Left lobe of liver (tissue), 2 donors: ENCODE measurements around the gene AGBL4. TPM values are rescaled to one million over a fixed set of nuclear protein-coding genes. Genes with fewer than 3 reads are reported as not detected.

Experiments
- ATAC-seq: fragments of 200-7000 bp; cut with Tn5 transposase; one replicate; pipeline ENCODE4 v1.9.1; 2020; ENCODE audit warnings: mild to moderate bottlenecking, moderate library complexity
- DNase-seq: peaks from one replicate; pipeline ENCODE4 v3.0.0-alpha.2; 2020; ENCODE audit warnings: low spot score
- total RNA-seq: library from RNA; stranded (reverse); gene quantifications from one replicate; pipeline ENCODE4 v1.2.1, GENCODE V29; 2021
- donor health status: DM: no; HTN: no; CAD: no; lungs with moderate emphysema.
- donor health status: DM: no; HTN: yes; CAD: no.

Gene AGBL4
- total RNA-seq, 1 donor from 2014 or later = 2.2 TPM

DNA sequence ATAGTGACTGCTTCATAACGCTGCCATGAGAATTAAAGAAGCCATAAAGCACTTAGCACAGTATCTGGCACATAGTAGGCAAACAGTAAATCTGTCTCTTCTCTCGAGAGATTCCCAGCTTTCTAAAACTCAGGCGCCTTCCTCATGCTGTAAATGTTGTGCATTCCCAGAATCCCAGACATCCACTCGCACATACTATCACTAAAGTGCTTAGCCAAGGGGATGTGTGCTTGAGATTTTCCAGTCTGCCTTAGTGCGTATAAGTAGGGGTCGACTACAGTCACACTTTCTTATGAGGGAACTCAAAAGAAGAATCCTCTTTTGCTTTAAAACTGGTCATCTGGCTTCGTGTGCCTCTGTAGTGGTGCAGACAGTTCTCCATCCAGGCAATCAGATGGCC lies 1453.2 kb downstream of the AGBL4 start:
- DNase-seq (no peak), ATAC-seq (no peak)

DNA sequence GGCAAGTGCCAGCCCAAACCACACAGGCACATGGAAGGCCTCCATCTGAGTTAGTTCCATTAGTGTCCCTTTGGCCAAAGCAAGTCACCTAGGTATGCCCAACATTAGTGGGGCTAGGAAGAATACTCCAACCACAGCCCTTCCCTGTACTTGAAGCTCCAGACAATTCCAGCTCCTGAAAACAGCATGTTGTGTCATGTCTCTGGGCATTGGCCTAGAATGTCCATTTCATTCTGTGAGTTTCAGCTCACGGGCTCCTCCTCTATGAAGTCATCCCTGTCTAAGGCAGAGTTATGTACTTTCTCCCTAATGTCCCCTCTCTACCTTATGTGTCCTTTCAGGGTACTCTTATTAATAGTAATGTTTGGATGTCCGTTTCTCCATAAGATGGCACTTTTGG lies 1455.3 kb downstream of the AGBL4 start:
- ATAC-seq = no peak
- DNase-seq = no peak

DNA sequence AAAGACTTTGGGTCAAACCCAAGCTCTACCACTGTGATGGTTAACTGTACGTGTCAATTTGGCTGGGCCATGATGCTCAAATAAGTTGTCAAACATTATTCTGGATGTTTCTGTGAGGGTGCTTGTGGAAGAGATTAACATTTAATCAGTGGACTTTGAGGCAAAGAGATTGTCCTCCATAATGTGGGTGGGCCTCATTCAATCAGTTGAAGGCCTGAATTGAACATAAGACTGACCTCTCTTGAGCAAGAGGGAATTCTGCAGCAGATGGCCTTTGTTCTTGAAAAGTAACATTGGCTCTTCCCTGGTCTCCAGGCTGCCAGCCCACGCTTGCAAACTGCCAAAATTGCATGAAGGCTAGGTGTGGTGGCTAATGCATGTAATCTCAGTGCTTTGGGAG lies 1457.3 kb downstream of the AGBL4 start:
- DNase-seq = no peak
- ATAC-seq = no peak

DNA sequence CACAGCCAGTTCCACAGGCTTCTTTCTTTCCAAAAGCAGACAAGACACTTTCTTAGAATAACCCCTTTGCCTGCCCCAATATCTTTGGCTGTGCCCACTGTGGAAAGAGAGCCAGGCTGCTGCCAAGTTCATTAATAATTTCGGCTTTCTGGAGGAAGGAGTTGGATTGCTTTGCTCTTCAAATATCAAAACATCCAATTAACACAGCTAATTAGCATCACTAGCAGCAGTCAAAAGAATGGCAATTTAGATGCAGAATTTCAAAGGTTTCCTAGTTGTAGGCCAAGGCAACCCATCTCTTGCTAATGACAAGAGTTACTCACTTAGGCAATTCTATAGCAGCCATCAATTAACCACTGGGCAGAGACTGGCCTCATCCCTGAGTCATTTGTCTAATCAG lies 1460.7 kb downstream of the AGBL4 start:
- ATAC-seq (no peak), DNase-seq (no peak)

DNA sequence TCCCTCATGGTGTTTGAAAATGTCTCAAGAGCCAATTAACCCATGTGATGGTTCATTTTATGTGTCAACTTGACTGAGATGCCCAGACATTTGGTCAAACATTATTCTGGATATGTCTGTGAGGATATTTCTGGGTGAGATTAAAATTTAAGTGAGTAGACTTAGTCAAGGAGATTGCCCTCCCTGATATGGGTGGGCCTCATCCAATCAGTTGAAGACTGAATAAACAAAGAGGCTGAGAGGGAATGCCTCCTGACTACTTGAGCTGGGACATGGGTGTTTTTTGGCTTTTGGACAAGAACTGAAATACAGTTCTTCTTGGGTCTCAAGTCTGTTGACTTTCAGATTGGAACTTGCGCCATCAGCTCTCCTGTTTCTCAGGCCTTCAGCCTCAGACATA lies 1462.3 kb downstream of the AGBL4 start:
- ATAC-seq (no peak), DNase-seq (no peak)

DNA sequence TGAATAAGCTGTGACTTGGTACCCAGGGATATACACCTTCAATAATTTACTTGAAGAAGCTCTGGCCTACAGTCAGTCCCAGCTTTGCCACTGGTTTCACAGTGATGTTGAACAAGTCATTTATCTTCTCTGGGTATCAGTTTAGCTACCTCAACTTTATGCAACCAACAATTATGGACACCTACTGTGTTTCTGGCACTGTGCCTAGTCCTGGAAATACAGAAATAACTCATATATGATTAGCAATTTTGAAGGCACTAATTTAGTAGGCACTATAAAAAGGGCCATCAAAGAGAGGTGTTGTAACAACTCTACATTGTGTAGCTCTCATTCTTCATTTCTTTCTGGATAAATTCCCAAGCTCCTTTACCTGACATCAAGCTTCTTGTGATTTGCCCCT lies 1463.2 kb downstream of the AGBL4 start:
- DNase-seq = no peak
- no peak for ATAC-seq

DNA sequence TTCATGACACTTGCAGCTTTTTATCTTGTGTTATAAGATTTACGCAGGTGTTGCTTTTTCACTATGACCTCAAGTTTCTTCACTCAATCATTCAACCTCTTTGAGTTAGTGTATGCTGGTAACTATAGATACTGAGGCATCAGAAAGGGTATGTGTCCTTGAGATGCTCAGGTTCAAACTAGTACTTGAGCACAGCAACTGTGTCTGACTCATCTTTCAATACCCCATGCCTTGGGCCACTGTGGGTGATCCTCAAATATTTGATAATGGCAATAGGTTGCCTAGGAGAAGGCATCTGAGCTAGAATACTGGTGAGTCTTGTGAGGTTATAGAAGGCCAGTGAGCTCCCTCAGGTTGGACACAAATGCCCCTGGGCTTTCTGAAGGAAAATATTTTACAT lies 1463.6 kb downstream of the AGBL4 start:
- ATAC-seq (no peak), DNase-seq (no peak)

DNA sequence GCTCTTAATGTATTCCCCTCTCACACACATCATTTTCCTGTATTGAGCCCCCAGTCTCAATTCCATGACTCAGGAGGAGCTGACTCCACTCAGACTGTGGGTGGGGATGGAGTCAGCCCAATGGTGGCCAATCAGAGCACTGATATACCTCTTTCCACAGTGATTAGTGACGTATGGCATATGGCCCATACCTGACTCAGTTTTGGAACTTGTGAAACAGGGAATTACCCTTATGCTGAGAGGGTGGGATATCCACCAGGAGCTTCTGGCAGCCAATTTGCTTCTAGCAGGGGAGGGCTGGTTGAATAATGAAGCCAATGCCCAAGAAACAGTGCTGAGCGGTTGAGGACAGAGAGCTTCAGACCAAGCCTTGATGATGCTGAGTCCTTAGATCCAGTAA lies 1465.4 kb downstream of the AGBL4 start:
- DNase-seq (no peak), ATAC-seq (no peak)

DNA sequence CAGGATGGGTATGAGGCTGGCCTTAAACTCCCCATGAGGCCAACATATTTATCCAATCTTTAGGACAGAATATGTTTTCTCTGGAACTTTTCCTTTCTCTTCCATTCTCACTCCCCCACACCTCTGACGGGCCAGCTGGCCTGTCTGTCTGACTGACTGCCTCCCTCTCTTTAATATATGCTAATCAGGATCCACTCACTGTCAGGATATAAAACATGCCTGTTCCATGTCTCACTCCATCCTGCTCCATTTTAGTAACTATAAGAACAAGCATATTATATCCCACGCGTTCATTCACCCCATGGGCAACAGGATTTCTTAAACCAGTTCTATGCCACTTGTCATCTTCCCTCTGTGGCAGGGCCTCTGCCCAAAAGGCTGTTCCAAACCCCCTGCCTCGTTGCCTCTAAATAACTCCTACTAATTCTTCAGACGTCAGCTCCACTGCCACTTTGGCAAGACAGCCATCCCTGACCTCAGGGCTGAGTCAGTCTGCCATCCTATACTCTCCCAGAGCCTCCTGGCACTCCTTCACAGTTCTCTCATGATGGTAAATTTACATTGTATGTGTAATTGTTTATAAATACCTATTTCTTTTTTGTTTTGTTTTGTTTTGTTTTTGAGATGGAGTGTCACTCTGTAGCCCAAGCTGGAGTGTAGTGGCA lies 1467.4 kb downstream of the AGBL4 start:
- ATAC-seq (no peak), DNase-seq (no peak)

DNA sequence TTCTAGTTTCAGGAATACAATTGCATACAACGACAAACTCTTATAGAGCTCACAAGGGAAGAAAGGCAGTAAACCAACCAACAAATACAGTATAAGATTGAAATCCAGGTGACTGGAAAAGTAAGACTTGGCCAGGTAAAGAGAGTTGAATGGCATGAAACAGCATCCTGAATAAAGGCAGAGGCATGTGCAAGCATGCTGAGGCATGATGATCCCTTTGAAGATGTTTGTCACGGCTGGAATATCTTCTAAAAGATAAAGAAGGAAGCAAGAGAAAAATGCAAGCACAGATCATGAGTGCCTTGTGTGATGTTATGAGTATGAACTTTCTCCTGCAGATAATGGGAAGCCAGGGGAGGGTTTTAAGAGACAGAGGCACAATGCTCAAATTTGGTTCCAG lies 1468.5 kb downstream of the AGBL4 start:
- DNase-seq (no peak), ATAC-seq (no peak)

DNA sequence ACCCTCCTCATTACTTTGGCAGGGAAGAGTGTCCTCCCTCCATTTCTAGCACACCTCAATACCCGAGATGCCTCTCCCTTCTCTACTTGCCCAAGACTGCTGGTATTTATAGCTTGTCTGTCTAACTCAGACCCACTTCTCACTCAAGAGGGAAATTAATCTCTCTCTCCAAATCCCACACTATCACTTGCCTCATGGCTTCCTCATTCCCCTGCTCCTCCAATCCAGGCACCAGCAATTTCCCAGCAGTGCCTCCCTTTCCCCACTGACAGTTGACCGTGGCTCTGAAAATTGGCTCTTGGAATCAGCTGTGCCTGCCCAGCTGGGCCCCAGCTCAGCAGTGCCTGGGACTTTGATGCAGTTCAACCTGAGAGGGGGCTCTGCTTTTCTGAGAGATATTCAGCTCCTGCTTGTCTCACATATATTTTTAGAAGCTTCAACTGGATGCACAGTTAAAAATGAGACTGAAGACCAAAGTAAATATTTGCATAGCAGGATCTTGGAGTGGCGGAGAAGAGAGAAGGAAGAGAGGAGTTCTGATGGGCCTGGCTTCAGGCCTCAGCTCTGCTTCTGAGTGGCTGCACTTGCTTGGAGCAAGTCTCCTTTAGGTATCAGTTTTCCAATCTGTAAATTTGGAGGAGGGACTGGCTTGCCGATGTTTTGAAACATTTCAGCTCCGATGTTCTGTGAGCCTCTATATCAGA lies 1470.7 kb downstream of the AGBL4 start:
- DNase-seq (no peak), ATAC-seq (no peak)

DNA sequence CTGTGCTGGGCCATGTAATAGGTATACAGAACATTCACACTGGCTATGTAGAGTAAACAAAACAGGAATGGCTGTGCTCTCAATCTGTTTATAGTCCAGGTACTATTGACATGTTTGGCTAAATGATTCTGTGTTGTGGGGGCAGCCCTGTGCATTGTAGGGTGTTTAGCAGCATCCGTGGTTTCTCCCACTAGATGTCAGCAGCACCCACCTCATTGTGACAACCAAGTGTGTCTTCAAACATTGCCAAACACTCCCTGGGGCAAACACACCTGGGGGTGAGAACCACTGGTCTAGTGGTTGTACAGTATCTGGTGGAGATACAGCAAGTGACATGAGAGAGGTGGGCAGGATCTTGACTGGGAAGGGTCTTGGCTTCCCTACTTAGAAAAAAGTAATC lies 1471.3 kb downstream of the AGBL4 start:
- DNase-seq (peak; percentile 48), ATAC-seq (peak; percentile 92)

DNA sequence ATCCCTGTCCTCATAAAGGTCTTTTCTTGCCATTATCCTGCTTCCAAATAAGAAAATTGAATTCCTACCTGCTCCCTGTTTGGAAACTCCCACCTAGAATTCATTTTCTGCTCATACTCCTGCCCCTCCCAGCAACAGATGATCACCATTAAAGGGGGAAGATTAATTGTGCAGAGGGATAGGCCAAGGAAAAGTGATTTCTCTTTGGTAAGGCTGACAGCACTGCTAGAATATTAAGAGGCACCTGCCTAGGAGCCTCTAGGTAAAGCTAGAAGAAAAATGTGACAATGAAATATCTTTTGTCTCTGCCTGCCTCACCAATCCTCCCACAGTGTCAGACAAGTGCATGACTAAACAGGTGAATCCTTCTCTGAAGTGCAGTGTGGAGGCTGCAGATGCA lies 1474.8 kb downstream of the AGBL4 start:
- no peak for DNase-seq
- no peak for ATAC-seq

DNA sequence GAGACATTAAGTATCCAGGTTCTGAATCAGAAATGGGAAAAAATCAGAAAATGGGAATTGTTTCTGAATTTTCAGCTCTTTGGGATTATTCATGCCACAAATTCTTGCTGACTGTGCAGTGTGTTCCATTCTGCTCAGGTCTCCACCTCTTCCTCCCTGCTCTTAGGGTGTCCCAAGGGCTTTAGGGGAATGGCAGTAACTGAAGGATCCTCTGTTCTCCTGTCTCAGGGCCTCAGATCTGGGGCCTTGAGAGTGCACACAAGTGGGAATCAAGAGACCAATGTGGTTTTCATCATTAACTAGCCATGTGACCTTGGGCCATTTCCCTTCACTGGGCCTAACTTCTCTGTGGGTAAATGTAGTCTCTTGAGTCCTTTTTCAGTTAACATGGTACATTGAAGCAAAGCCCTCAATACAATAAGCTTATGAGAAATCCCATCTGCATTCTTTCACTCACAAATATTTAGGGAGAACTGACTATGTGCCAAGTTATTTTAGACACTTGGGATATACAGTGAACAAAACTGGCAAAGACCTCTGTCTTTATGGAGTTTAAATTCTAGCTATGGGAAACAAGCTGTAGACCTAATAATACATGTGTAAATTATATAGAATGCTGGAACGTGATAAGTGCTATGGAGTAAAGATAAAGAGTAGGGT lies 1476.1 kb downstream of the AGBL4 start:
- ATAC-seq (no peak), DNase-seq (no peak)

DNA sequence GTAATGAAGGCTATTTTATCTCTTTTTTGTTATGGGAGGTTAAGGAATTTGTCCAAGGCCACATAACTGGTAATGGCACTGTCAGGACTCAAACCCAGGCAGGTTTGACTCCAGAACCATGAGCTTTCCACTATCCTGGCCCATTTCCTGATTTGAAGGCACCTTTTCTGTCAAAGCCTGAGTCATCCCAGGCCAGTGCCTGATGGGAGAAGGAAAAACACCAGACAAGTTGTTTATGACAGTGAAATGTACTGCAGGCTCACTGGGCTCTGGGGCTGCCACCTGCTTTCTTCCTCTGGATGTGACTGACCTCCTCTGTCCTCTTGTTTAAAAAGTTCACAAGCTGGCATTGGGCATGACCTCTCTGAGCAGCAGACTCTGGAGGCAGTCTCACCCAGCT lies 1479.9 kb downstream of the AGBL4 start:
- DNase-seq = no peak
- no peak for ATAC-seq

DNA sequence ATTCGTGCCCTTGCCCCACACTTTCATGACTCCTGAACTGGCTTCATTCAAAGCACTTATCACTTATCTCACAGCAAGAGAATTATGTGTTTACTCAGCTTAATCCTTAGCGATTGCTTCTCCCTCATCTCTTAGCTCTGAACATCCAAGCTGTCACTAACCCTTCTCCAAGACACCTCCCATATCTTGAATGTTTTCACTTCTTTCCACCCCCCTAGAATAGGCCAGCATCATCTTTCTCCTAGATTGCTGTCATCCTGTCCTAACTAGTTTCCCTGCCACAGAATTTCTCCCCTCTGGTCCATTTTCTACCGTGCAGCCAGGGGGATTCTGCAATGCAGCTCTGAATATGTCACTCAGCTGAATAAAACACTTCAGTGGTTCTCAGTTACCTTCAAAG lies 1483.2 kb downstream of the AGBL4 start:
- DNase-seq (no peak), ATAC-seq (no peak)

DNA sequence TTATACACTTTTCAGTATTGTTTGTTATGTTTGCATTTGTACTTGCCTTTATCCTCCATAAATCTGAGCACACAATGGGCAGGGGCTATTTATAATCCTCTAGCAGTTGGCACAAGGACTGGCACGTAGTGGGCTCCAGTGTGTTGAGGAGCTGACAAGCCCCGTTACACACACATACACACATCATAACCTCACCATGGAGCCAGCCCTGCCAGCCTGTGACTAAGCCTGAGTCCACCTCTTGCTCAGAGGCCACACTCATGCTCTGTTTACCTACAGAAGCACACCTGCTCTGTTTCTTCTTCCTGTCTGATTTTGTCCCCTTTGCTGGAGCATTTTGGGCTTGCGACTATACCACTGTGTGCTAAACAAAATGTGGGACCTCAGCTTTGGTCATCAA lies 1487.3 kb downstream of the AGBL4 start:
- DNase-seq (no peak), ATAC-seq (no peak)

DNA sequence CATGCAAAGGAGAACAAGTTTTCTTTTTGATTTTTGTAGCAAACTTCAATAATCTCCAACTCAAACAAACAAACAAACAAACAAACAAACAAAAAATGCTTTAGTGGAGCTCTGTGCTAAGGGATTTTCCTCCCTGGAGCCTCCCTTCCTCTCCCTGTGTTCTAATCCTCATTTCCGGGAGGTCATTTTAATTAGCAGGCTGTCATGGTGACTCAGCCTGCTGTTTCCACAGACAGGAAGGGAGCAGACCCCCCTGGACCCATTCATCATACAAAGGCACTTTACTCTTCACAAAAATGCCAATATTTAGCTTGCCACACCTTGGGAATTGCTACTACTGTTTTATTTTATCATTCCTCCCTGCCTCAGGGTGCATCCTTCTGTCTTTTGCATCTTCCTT lies 1490.8 kb downstream of the AGBL4 start:
- ATAC-seq = no peak
- DNase-seq = no peak

DNA sequence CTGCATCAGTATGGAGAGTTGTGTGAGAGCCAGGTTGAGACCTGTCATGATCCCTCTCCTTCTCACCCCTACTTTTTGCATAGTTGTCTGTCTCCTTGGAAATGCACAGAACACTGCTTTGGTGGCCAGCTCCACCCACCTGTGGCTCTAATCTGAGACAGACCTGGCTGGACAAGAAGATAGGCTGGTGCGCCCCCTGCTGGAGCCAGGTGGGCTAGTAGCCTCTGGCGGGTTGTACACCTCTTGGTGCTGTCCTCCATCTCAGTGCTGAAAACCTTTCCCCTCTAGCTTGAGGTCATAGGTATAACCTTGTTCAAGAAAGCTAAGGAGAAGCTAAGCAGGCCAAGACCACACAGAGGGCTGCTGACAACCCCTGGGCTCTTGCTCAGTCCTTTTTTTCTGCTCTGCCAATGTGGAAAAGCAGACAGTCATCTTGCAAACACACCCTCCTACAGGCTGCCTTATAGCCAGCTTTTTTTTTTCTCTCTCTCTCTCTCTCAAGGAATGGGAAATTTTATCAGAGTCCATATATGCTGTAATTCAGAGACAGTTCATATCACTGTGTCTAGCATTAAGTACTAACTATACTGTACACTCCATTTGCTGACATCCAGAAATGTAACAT lies 1492.9 kb downstream of the AGBL4 start:
- ATAC-seq = peak; percentile 78
- no peak for DNase-seq

DNA sequence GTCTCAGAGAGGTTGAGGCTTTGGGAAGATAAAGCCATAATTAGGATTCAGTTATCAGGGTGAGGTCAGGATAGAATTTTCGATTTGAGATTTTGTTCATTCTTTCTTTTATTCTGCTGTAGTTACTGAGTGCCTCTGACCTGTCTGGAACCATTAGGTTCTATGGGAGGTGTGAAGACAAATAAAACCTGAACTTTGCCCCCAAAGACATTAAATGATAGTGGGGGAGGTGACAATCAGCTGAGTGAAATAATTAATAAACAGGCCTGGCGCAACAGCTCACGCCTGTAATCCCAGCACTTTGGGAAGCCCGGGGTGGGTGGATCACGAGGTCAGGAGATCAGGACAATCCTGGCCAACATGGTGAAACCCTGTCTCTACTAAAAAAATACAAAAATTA lies 1496.7 kb downstream of the AGBL4 start:
- DNase-seq = no peak
- no peak for ATAC-seq

DNA sequence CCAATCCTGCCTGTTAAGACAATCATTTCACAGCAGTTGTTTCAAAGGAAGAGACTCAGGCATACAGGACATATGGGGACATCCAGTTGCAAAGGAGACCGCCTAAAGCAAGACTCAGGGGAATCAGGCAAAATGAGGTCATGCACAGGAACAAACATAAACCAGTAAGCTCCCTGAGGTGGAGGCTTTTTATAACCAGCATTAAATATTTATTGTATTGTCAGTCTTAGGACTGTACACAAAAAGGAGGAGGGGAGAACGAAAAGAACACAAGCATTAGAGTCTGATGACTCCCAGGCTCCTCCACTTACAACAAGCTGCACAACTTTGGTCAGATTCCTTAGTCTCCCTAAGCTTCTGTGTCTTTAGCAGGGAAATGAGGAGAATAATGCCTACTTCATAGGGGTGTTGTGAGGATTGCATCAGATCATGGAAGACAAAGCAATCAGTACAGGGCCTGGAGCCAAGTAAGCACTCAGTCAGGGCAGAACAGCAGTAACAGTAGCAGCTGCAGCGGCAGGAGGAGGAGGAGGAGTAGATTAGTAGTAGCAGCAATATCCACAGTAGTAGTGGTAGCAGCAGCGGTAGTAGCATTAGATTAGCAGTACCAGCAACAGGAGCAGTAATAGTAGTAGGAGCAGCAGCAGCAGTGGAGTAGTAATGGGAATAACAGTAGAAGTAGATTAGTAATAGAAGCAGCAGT lies 1497.6 kb downstream of the AGBL4 start:
- no peak for DNase-seq
- peak; percentile 48 for ATAC-seq
